HCT116 (cell line): Measurements from ENCODE around the gene ZBTB7C. TPM values are rescaled to one million over a fixed set of nuclear protein-coding genes. Genes with fewer than 3 reads are reported as not detected.

Experiments used
- ATAC-seq: fragments of 200-7000 bp; cut with Tn5 transposase; 2 replicates; pipeline ENCODE4 v1.9.1; 2020; ENCODE audit warnings: mild to moderate bottlenecking, moderate library complexity
- BruUV-seq: library from RNA; stranded (reverse); fragments of 400-500 nt; replicated peaks from 2 replicates; lab custom pipeline; 2021; lab: Mats Ljungman, UMichigan
- CTCF ChIA-PET: fragments of 300-600 bp; sonication (Branson Sonifier 250); formaldehyde crosslinking; loops from one replicate; lab custom pipeline; 2021; ENCODE audit warnings: antibody characterized with exemption; lab: Charles Lee
- POLR2A ChIA-PET: fragments of 300-600, 350-600 bp; sonication (Branson Sonifier 250); formaldehyde crosslinking; loops from one replicate; lab custom pipeline; 2021; ENCODE audit warnings: antibody characterized with exemption; lab: Charles Lee
- RAD21 ChIA-PET, 2 experiments: fragments of 300-600 bp; sonication (Branson Sonifier 250); formaldehyde crosslinking; loops; one replicate each; lab custom pipeline; 2023; ENCODE audit warnings: low total read pairs in 2 of 2; ENCODE audit not compliant: uncharacterized antibody in 2 of 2, unreplicated experiment in 2 of 2, low non-redundant PET in 1 of 2; lab: Charles Lee
- DNase-seq: peaks from one replicate; pipeline ENCODE4 v3.0.0-alpha.2; 2010; ENCODE audit warnings: low read depth, low spot score
- H2AFZ ChIP-seq: fragments of 200-600 bp; shearing (Covaris generic), sonication (generic); 2 replicates; pipeline ENCODE4 v1.6.1; 2017; ENCODE audit warnings: low read depth, mixed run types, mixed read lengths, antibody characterized with exemption, low read length; ENCODE audit not compliant: poor library complexity, severe bottlenecking
- H3K27ac ChIP-seq: 2 replicates; pipeline ENCODE4 v1.5.1; 2012; ENCODE audit warnings: low read depth, low read length
- H3K27me3 ChIP-seq: fragments of 200-600 bp; sonication (generic); 2 replicates; pipeline ENCODE4 v1.6.1; 2016; ENCODE audit warnings: mixed run types, low read length, mixed read lengths; ENCODE audit not compliant: insufficient read depth
- H3K36me3 ChIP-seq, 2 experiments: fragments of 200-500 bp in 1 of 2; fragments of 200-600 bp in 1 of 2; sonication (Bioruptor generic) in 1 of 2; sonication (generic) in 1 of 2; 2 replicates each; pipeline versions ENCODE4 v1.5.1 to v1.6.1; 2014 to 2016; ENCODE audit warnings: low read length in 2 of 2, inconsistent platforms in 1 of 2, mixed read lengths in 1 of 2, mixed run types in 1 of 2; ENCODE audit not compliant: insufficient read depth in 2 of 2, control insufficient read depth in 1 of 2
- H3K4me1 ChIP-seq, 2 experiments: fragments of 200-600 bp in 1 of 2; sonication (generic) in 1 of 2; 2 replicates each; pipeline versions ENCODE4 v1.5.1 to v1.6.1; 2012 to 2017; ENCODE audit warnings: low read length in 2 of 2, inconsistent platforms in 1 of 2, mild to moderate bottlenecking in 1 of 2, mixed read lengths in 1 of 2, mixed run types in 1 of 2, moderate library complexity in 1 of 2; ENCODE audit not compliant: insufficient read depth in 2 of 2, control insufficient read depth in 1 of 2
- H3K4me2 ChIP-seq: fragments of 200-600 bp; sonication (generic); 2 replicates; pipeline ENCODE4 v1.6.1; 2017; ENCODE audit warnings: mixed run types, low read length, mixed read lengths
- H3K4me3 ChIP-seq, 2 experiments: fragments of 200-600 bp in 1 of 2; sonication (generic) in 1 of 2; replicated peaks in 1 of 2; 2 replicates each; pipeline ENCODE4 v1.5.1; 2011 to 2016; ENCODE audit warnings: low read length in 2 of 2, control low read depth in 1 of 2, low read depth in 1 of 2, mild to moderate bottlenecking in 1 of 2, mixed read lengths in 1 of 2, mixed run types in 1 of 2
- H3K79me2 ChIP-seq: fragments of 200-600 bp; sonication (generic); 2 replicates; pipeline ENCODE4 v1.6.1; 2017; ENCODE audit warnings: mild to moderate bottlenecking, mixed run types, low read length, moderate library complexity, mixed read lengths; ENCODE audit not compliant: insufficient read depth
- H3K9ac ChIP-seq: fragments of 200-600 bp; sonication (generic); 2 replicates; pipeline ENCODE4 v1.6.1; 2016; ENCODE audit warnings: low read length, mixed read lengths
- H3K9me2 ChIP-seq: fragments of 200-600 bp; sonication (generic), shearing (Covaris generic); 2 replicates; pipeline ENCODE4 v1.6.1; 2017; ENCODE audit warnings: mixed run types, mild to moderate bottlenecking, moderate library complexity; ENCODE audit not compliant: insufficient read depth
- H3K9me3 ChIP-seq, 2 experiments: fragments of 200-500 bp in 1 of 2; fragments of 200-600 bp in 1 of 2; sonication (Bioruptor generic) in 1 of 2; sonication (generic) in 1 of 2; 2 replicates each; pipeline ENCODE4 v1.6.1; 2014 to 2017; ENCODE audit warnings: low read length in 2 of 2, mixed read lengths in 2 of 2, inconsistent platforms in 1 of 2, low read depth in 1 of 2, mild to moderate bottlenecking in 1 of 2, mixed run types in 1 of 2, moderate library complexity in 1 of 2; ENCODE audit not compliant: control insufficient read depth in 1 of 2, insufficient read depth in 1 of 2
- H4K20me1 ChIP-seq: fragments of 200-600 bp; sonication (generic), shearing (Covaris generic); 2 replicates; pipeline ENCODE4 v1.6.1; 2017; ENCODE audit warnings: mixed run types, mild to moderate bottlenecking, moderate library complexity; ENCODE audit not compliant: insufficient read depth
- EGR1 ChIP-seq: IDR thresholded peaks from 2 replicates; pipeline ENCODE4 v1.6.1; 2012; ENCODE audit warnings: low read depth
- JUND ChIP-seq: IDR thresholded peaks from 2 replicates; pipeline ENCODE4 v1.6.1; 2012
- SIN3A ChIP-seq: IDR thresholded peaks from 2 replicates; pipeline ENCODE4 v1.6.1; 2012; ENCODE audit warnings: low read depth
- SP1 ChIP-seq: IDR thresholded peaks from 2 replicates; pipeline ENCODE4 v1.6.1; 2012; ENCODE audit warnings: low read depth
- intact Hi-C: fragments of 100-400 bp; cut with micrococcal nuclease; formaldehyde crosslinking; loops from 2 replicates; pipeline ENCODE4 v1.10.0; 2022
- total RNA-seq: library from RNA; stranded (reverse); gene quantifications from one replicate; pipeline ENCODE4 v1.2.1, GENCODE V29; 2021; ENCODE audit not compliant: unreplicated experiment
- TF ChIP-seq, protein P1 (sequence below), 3 experiments: fragments of 200-600 bp in 1 of 3; sonication (generic) in 1 of 3; IDR thresholded peaks in 2 of 3; conservative IDR thresholded peaks in 1 of 3; 2 replicates each; pipeline ENCODE4 v1.5.1; 2012 to 2017; ENCODE audit warnings: low read depth in 2 of 3, low read length in 2 of 3, antibody characterized with exemption in 1 of 3, borderline replicate concordance in 1 of 3, control low read depth in 1 of 3, mild to moderate bottlenecking in 1 of 3, mixed read lengths in 1 of 3, mixed run types in 1 of 3, moderate library complexity in 1 of 3; ENCODE audit not compliant: insufficient read depth in 1 of 3

The ZBTB7C gene
- total RNA-seq, 1 experiment from 2014 or later: 0.37 TPM

DNA sequence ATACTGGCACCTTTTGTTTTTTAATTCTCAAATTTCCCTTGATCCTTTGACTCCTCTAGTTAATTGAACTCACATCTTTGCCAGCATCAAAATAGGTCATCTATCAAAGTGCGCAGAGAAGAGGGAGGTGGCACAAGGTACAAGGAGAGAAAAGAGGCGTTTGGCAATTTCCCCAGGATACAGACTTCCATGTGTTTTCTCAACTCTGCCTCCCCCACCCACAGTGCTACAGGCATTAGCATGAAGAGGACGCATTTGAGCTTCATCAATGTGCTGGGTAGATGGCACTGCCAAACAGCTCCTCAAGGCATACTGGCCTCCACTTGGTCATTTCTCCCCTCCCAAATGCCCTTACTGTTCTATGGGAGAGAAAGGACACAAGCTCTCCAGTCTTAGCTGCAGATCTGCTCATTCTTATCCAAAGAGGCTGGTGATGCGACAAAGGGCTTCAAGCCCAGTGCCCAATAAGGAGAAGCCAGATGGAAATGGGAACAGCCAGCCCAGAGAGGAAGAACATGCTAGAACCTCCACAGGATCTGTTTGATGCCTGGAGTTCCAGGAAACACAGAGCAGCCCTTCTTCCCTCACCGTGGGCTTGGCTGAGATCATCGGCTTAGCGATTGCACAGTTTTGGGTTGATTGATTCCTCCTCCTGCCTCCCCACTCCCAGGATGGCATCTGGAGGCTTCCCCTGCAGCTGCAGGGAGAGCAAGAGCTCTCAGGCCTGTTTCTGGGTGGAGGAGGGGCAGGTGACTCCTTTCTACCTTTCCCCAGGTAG lies 334.1 kb downstream of the ZBTB7C start:
- POLR2A ChIA-PET: no interaction called here
- intact Hi-C loops: no loop called here
- BruUV-seq: no TSS peak
- Histone ChIP-seq H2AFZ (no peak overlapping the region), H3K4me1 (no peaks in the 10 kb centered on the region), H4K20me1 (no peaks in the 10 kb centered on the region), H3K4me2 (no peak overlapping the region), H3K27me3 (0 out of 2 replicates have a peak, but pooled peaks cover 3% of the 10 kb centered on the region), H3K4me3 (no peak overlapping the region), H3K79me2 (no peaks in the 10 kb centered on the region), H3K9me2 (no peaks in the 10 kb centered on the region)
- no peak for ATAC-seq
- TF ChIP-seq EGR1 (no peak), SP1 (no peak)
- TF ChIP-seq, all 23 proteins: peak for 0
- DNase-seq: no peak
- CTCF ChIA-PET: no interaction called here
- RAD21 ChIA-PET: no interaction called here
- Histone ChIP-seq H3K9me3 (no peaks in the 10 kb centered on the region), H3K36me3 (no peaks in the 10 kb centered on the region), H3K9ac (no peak overlapping the region), H3K27ac (no peak overlapping the region)

- no peaks in the 10 kb centered on the region for H4K20me1 ChIP-seq
- ATAC-seq: no peak
- H2AFZ ChIP-seq: no peak overlapping the region
- H3K4me1 ChIP-seq: no peaks in the 10 kb centered on the region
- CTCF ChIA-PET: no interaction called here
- H3K9ac ChIP-seq: no peak overlapping the region
- H3K79me2 ChIP-seq: no peaks in the 10 kb centered on the region
- no peaks in the 10 kb centered on the region for H3K9me3 ChIP-seq
- no peaks in the 10 kb centered on the region for H3K36me3 ChIP-seq
- 0 out of 2 replicates have a peak, but pooled peaks cover 3% of the 10 kb centered on the region for H3K27me3 ChIP-seq
- H3K9me2 ChIP-seq: no peaks in the 10 kb centered on the region
- POLR2A ChIA-PET: no interaction called here
- H3K27ac ChIP-seq: no peak overlapping the region
- H3K4me2 ChIP-seq: no peak overlapping the region
- BruUV-seq: no TSS peak
- RAD21 ChIA-PET: no interaction called here
- DNase-seq: no peak
- H3K4me3 ChIP-seq: no peak overlapping the region
- TF ChIP-seq SIN3A: no peak
- no peak for TF ChIP-seq JUND
- TF ChIP-seq, protein P1, sequence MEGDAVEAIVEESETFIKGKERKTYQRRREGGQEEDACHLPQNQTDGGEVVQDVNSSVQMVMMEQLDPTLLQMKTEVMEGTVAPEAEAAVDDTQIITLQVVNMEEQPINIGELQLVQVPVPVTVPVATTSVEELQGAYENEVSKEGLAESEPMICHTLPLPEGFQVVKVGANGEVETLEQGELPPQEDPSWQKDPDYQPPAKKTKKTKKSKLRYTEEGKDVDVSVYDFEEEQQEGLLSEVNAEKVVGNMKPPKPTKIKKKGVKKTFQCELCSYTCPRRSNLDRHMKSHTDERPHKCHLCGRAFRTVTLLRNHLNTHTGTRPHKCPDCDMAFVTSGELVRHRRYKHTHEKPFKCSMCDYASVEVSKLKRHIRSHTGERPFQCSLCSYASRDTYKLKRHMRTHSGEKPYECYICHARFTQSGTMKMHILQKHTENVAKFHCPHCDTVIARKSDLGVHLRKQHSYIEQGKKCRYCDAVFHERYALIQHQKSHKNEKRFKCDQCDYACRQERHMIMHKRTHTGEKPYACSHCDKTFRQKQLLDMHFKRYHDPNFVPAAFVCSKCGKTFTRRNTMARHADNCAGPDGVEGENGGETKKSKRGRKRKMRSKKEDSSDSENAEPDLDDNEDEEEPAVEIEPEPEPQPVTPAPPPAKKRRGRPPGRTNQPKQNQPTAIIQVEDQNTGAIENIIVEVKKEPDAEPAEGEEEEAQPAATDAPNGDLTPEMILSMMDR (IDR thresholded peaks at IDR 0.05 in 2 of 3, conservative IDR thresholded peaks at IDR 0.05 in 1 of 3; ENCODE audit: borderline replicate concordance in 1 of 3, insufficient read depth in 1 of 3, low read depth in 2 of 3, low read length in 2 of 3): no peak
- intact Hi-C loops: no loop called here
Measured at GRCh38 chr18:48073211-48073930, 335.8 kb downstream of the ZBTB7C start.
